ENCODE data around the gene ABL2.

- no peak for TF ChIP-seq POLR2A (IDR thresholded peaks at IDR 0.05; ENCODE audit: low read depth, low read length)
- no peak for TF ChIP-seq CTCF (IDR thresholded peaks at IDR 0.05; ENCODE audit: extremely low read depth in 1 of 2, insufficient read depth in 1 of 2, low read depth in 1 of 2, low read length in 2 of 2)
- TF ChIP-seq MYC (IDR thresholded peaks at IDR 0.05; ENCODE audit: low read depth, low read length) = no peak
- TF ChIP-seq EZH2 (IDR thresholded peaks at IDR 0.05; ENCODE audit: borderline replicate concordance, low read depth, low read length, severe bottlenecking) = no peak
Observed at GRCh38 chr1:179156708-179157107, 72.8 kb downstream of the ABL2 start.

All from endothelial cell of umbilical vein (primary cell).